Nephron (organoid): ENCODE data around the gene PCDHB3.
"Not testable (repeated sequence)": the region's sequence is repeated elsewhere in the genome, so short reads cannot be mapped to it uniquely, and the experiment has no call there.

Experiments used
- H3K27ac Mint-ChIP-seq, 3 experiments: 2 replicates each; pipeline ENCODE4 v1.8.0; 2020; ENCODE audit warnings: mixed read lengths in 3 of 3, mild to moderate bottlenecking in 2 of 3, moderate library complexity in 1 of 3
- H3K27me3 Mint-ChIP-seq: 2 replicates; pipeline ENCODE4 v1.8.0; 2021; ENCODE audit warnings: low read depth, mild to moderate bottlenecking, moderate library complexity, mixed read lengths
- H3K36me3 Mint-ChIP-seq: 2 replicates; pipeline ENCODE4 v1.8.0; 2020; ENCODE audit warnings: low read depth, mixed read lengths
- H3K4me1 Mint-ChIP-seq: 2 replicates; pipeline ENCODE4 v1.8.0; 2020; ENCODE audit warnings: mixed read lengths
- H3K4me3 Mint-ChIP-seq, 3 experiments: 2 replicates each; pipeline ENCODE4 v1.8.0; 2020; ENCODE audit warnings: mild to moderate bottlenecking in 3 of 3, mixed read lengths in 3 of 3, moderate library complexity in 2 of 3
- H3K9me3 Mint-ChIP-seq: 2 replicates; pipeline ENCODE4 v1.8.0; 2020; ENCODE audit warnings: mixed read lengths
- TF ChIP-seq, protein P1 (sequence below), 3 experiments: fragments of 200-600 bp; sonication (generic); IDR thresholded peaks; one replicate each; pipeline ENCODE4 v1.5.0; 2021; ENCODE audit warnings: antibody characterized with exemption in 3 of 3; ENCODE audit not compliant: unreplicated experiment in 3 of 3

PCDHB3 gene

GRCh38 chr5:141135030-141135717 lies 34.9 kb downstream of the PCDHB3 start, which contains the start of gene PCDHB5:
Gene PCDHB5, plus strand, starts transcription at chr5:141135206. Its CDS starts 229 bp downstream, at chr5:141135435.
- Mint-ChIP-seq H3K4me3 (peak within 1 kb of the TSS; percentile 85 to 90 (median 86)), H3K9me3 (peaks cover 81% of the 10 kb centered on the region), H3K27ac (peak within 1 kb of the TSS; percentile 72 to 96 (median 94)), H3K36me3 (peaks cover 86% of the 10 kb centered on the region), H3K4me1 (no peaks in the 10 kb centered on the region), H3K27me3 (no peaks in the 10 kb centered on the region)
- TF ChIP-seq, protein P1, sequence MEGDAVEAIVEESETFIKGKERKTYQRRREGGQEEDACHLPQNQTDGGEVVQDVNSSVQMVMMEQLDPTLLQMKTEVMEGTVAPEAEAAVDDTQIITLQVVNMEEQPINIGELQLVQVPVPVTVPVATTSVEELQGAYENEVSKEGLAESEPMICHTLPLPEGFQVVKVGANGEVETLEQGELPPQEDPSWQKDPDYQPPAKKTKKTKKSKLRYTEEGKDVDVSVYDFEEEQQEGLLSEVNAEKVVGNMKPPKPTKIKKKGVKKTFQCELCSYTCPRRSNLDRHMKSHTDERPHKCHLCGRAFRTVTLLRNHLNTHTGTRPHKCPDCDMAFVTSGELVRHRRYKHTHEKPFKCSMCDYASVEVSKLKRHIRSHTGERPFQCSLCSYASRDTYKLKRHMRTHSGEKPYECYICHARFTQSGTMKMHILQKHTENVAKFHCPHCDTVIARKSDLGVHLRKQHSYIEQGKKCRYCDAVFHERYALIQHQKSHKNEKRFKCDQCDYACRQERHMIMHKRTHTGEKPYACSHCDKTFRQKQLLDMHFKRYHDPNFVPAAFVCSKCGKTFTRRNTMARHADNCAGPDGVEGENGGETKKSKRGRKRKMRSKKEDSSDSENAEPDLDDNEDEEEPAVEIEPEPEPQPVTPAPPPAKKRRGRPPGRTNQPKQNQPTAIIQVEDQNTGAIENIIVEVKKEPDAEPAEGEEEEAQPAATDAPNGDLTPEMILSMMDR (IDR thresholded peaks at IDR 0.05; ENCODE audit: unreplicated experiment in 3 of 3) = peak in 1 of 3 experiments; percentile 13

- peaks cover 81% of the 10 kb centered on the region for H3K36me3 Mint-ChIP-seq
- peak overlapping the region in 2 of 3 experiments; percentile 94 to 96 for H3K27ac Mint-ChIP-seq
- H3K27me3 Mint-ChIP-seq = no peaks in the 10 kb centered on the region
- peak overlapping the region; percentile 85 to 90 (median 86) for H3K4me3 Mint-ChIP-seq
- peaks cover 79% of the 10 kb centered on the region for H3K9me3 Mint-ChIP-seq
- TF ChIP-seq, protein P1 (IDR thresholded peaks at IDR 0.05; ENCODE audit: unreplicated experiment in 3 of 3) = no peak
- no peaks in the 10 kb centered on the region for H3K4me1 Mint-ChIP-seq
Observed at GRCh38 chr5:141135718-141136266, 35.5 kb downstream of the PCDHB3 start.

- Mint-ChIP-seq H3K36me3 (peaks cover 75% of the 10 kb centered on the region), H3K9me3 (peaks cover 73% of the 10 kb centered on the region)
- not testable (repeated sequence) for H3K27me3 Mint-ChIP-seq, H3K27ac Mint-ChIP-seq, H3K4me3 Mint-ChIP-seq, H3K4me1 Mint-ChIP-seq
Observed at GRCh38 chr5:141137346-141137745, 37.1 kb downstream of the PCDHB3 start.

DNA sequence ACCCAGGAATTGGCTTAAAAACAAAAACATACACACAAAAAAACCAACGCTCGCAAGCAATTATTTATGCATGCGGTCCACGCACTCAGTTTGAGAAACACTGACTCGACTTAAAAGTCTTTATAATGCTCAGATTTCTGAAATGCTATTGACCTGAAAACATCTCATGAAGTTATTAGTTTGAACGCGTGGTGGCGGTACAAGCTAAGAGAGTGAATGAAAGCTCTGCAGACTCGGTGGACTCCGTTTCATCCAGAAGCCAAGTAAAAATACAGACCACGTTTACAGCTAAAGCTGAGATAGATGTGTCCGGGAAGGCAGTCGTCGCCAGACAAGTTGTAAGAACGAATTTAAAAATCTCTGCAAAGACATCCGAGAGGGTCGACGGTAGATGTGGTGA lies 49.5 kb downstream of the PCDHB3 start, which contains the start of gene PCDHB6:
Gene PCDHB6 (plus strand): TSS at position 246 of the 400 bp plus-strand sequence. CDS start 201 bp downstream, outside the sequence.
- H3K27me3 Mint-ChIP-seq = no peaks in the 10 kb centered on the region
- TF ChIP-seq, protein P1 (IDR thresholded peaks at IDR 0.05; ENCODE audit: unreplicated experiment in 3 of 3) = no peak
- no peak within 1 kb of the TSS for H3K4me3 Mint-ChIP-seq
- no peaks in the 10 kb centered on the region for H3K4me1 Mint-ChIP-seq
- no peak within 1 kb of the TSS for H3K27ac Mint-ChIP-seq
- H3K36me3 Mint-ChIP-seq = peaks cover 54% of the 10 kb centered on the region
- peaks cover 63% of the 10 kb centered on the region for H3K9me3 Mint-ChIP-seq

- Mint-ChIP-seq H3K4me3 (no peak overlapping the region), H3K27me3 (no peaks in the 10 kb centered on the region), H3K9me3 (peaks cover 61% of the 10 kb centered on the region), H3K36me3 (peaks cover 57% of the 10 kb centered on the region), H3K27ac (no peak overlapping the region), H3K4me1 (no peaks in the 10 kb centered on the region)
- TF ChIP-seq, protein P1 (IDR thresholded peaks at IDR 0.05; ENCODE audit: unreplicated experiment in 3 of 3) = no peak
Observed at GRCh38 chr5:141150224-141150992, 50.1 kb downstream of the PCDHB3 start.

DNA sequence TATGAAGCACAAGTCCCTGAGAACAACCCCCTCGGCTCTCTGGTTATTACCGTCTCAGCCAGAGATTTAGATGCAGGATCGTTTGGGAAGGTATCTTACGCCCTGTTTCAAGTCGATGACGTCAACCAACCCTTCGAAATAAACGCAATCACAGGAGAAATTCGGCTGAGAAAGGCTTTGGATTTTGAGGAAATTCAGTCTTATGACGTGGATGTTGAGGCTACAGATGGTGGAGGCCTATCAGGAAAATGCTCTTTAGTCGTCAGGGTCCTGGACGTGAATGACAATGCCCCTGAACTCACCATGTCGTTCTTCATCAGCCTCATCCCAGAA lies 50.7 kb downstream of the PCDHB3 start:
- H3K27me3 Mint-ChIP-seq = no peaks in the 10 kb centered on the region
- TF ChIP-seq, protein P1 (IDR thresholded peaks at IDR 0.05; ENCODE audit: unreplicated experiment in 3 of 3) = no peak
- no peak overlapping the region for H3K27ac Mint-ChIP-seq
- H3K4me3 Mint-ChIP-seq = no peak overlapping the region
- H3K36me3 Mint-ChIP-seq = peaks cover 62% of the 10 kb centered on the region
- no peaks in the 10 kb centered on the region for H3K4me1 Mint-ChIP-seq
- H3K9me3 Mint-ChIP-seq = peaks cover 64% of the 10 kb centered on the region

GRCh38 chr5:141151632-141152031 lies 51.4 kb downstream of the PCDHB3 start:
- H3K27me3 Mint-ChIP-seq, H3K4me1 Mint-ChIP-seq, H3K4me3 Mint-ChIP-seq, H3K27ac Mint-ChIP-seq: not testable (repeated sequence)
- peaks cover 64% of the 10 kb centered on the region for H3K9me3 Mint-ChIP-seq
- H3K36me3 Mint-ChIP-seq = peaks cover 63% of the 10 kb centered on the region

- not testable (repeated sequence) for H3K4me3 Mint-ChIP-seq, H3K27ac Mint-ChIP-seq, H3K27me3 Mint-ChIP-seq, H3K4me1 Mint-ChIP-seq
- Mint-ChIP-seq H3K9me3 (peaks cover 66% of the 10 kb centered on the region), H3K36me3 (peaks cover 68% of the 10 kb centered on the region)
Observed at GRCh38 chr5:141152096-141152495, 51.8 kb downstream of the PCDHB3 start.
